GM19463 (cell line): ENCODE measurements around the gene MAN2B2.
A peak's percentile ranks its signal among the peaks of the same experiment; 100 is the strongest.

Experiments used
- ATAC-seq: cut with Tn5 transposase; IDR thresholded peaks from one replicate; pipeline ENCODE4 v1.9.1; 2021; ENCODE audit warnings: mild to moderate bottlenecking, moderate library complexity; ENCODE audit not compliant: unreplicated experiment

The MAN2B2 gene

DNA sequence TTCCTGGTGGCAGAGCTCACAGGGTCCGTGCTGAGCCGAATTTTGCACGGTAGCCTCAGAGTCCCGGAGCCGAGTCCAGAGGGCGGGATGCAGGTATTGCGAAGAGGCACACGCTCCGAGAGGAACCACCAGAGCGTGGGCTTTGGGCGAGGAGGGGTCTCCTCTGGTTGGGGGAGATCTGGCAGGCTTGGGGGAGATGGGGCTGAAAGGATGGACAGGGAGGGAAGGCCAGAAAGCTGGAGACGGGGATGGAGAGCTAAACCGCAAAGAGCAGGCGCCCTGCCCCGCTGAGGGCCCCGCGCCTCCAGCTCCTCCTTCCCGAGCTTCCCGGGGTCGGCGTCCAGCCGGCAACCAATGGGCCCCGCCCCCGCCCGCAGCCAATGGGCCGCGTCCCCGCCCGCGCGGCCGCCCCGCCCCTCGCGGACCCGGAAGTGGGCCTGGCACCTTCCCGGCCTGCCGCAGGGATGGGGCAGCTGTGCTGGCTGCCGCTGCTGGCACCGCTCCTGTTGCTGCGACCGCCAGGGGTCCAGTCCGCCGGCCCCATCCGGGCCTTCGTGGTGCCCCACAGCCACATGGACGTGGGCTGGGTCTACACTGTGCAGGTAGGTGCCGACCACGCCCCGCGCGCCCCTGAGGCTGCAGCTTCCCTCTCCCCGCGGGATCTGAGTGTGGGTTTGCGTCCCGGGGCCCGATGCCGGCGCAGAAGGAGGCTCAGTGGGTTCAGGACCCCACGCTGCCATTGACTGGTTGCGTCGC lies at the start of gene MAN2B2:
TSS of gene MAN2B2 (plus strand) at position 443 of the 756 bp plus-strand sequence. CDS start at position 465, 22 bp downstream.
- peak; percentile 98 for ATAC-seq

DNA sequence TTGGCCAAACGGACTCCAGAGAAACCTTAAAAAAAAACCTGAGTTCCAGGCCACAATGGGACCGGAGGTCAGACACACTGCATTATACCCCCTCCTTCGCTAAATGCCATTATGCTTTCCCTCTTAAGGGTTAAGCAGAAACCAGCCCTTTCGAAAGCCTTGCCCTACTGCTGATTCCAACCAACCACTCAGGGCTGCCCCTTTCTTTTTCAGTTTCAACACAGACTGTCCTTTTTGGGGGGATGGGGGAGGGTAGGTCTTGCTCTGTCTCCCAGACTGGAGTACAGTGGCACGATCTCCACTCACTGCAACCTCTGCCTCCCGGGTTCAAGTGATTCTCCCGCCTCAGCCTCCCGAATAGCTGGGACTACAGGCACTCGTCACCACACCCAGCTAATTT lies 49.5 kb upstream of the MAN2B2 start:
- no peak for ATAC-seq

DNA sequence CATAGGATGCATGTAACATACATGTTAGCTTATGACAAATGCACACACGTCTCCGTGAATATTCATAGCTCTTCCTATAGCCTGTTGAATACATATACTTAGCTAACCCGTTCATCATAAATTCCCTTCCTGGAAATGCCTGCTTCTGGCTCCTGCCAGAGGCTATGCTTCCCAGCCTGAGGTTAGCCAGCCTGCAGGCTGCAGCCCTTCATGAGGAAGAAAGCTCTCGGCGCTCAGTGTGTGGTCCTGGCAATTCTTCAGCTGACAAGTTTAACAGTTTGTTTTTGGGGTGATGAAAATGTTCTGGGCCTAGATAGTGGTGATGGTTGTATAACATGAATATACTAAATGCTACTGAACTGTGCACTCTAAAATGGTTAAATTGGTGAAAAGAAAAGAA lies 48.8 kb upstream of the MAN2B2 start:
- no peak for ATAC-seq

- no peak for ATAC-seq
These were observed 48.3 kb upstream of the MAN2B2 start for GRCh38 chr4:6526671-6527091.

- no peak for ATAC-seq
These were observed 47.7 kb upstream of the MAN2B2 start for GRCh38 chr4:6527259-6527658.

GRCh38 chr4:6527683-6528595 lies 47.0 kb upstream of the MAN2B2 start:
- ATAC-seq: no peak

DNA sequence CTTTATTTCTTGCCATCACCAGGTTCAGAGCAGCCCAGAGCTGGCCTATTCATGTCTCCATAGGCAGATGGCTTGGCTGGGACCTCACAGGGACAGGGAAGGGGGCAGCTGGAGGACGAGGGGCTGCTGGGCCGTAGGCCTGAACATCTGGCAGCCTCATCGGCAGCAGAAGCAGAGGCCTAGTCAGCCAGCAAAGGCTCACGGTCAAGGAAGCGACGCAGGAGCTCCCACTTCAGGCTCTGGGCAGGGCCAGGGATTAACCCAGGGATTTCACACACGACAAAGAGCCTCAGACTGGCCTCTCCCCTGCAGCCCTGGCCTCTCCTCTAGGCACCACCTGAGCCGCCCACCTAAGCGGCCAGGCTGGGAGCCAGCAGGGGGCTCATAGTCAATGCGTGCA lies 46.0 kb upstream of the MAN2B2 start:
- no peak for ATAC-seq

DNA sequence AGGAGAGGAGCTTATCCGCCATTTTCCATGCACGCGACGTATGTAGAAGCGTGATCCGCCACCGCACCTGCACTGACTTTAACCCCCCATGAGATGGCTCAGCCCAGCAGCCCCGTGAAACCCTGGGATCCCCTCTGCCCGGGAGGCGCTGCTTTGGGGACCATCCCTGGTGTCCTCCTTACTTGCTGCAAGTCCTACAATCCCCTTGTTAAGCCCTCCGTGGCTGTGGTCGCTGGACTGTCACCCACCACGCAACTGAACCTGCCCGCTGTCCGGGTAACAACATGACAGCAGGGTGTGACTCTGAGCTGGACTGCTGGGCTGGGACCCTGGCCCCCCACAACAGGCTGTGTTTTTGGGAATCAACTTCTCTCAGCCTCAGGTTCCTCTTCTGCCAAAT lies 44.7 kb upstream of the MAN2B2 start:
- ATAC-seq: no peak

DNA sequence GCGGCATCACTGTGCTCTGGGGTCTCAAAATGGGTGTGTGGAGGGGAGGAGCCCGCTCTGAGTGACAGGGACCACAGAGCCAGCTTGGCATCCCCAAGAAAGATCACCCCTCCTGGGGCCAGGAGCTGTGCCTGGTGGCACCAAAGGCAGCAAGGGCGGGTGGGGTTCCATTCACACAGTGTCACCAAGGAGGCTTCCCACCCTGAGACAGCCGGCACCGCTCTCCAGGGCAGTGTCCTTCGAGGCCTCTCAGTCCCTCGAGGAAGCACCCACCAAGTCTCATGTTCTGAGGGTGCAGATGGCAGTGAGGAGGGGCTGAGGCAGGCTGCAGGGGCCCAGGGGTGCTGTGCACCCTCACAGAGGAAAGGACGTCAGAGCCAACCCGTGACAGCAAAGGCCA lies 44.0 kb upstream of the MAN2B2 start:
- ATAC-seq: no peak

- no peak for ATAC-seq
These were observed 42.9 kb upstream of the MAN2B2 start for GRCh38 chr4:6532102-6532501.

GRCh38 chr4:6532658-6533057 lies 42.3 kb upstream of the MAN2B2 start:
- ATAC-seq: no peak

DNA sequence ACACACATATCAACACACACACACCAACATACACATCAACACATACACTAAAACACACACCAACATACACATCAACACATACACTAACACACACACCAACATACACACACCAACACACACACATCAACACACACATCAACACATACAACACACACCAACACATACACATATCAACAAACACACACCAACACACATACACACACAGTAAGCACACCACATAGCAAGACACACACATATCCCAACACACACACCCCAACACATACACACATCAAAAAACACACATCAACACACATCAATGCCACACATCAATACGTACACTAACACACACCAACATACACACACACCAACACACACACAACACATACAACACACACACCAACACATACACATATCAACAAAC lies 40.9 kb upstream of the MAN2B2 start:
- ATAC-seq: no peak

- ATAC-seq: no peak
These were observed 40.2 kb upstream of the MAN2B2 start for GRCh38 chr4:6534618-6535328.

DNA sequence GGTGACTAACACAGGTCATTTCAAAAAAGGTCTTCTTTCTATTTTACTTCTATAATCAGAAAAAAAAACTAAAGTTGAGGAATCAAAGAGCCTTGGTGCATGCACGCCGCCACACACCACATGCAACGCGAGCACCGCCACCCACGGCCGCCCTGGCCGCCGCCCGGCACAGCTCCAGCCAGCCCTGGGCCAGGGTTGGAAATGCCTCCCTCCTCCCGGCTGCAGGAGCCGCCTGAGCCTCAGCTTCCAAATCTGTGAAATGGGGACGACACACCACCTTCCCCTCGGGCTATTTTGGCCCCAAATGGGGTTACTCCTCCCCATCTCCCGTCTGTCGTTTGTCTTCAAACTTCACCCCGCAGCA lies 39.7 kb upstream of the MAN2B2 start:
- ATAC-seq: no peak

GRCh38 chr4:6535706-6536105 lies 39.3 kb upstream of the MAN2B2 start:
- no peak for ATAC-seq

DNA sequence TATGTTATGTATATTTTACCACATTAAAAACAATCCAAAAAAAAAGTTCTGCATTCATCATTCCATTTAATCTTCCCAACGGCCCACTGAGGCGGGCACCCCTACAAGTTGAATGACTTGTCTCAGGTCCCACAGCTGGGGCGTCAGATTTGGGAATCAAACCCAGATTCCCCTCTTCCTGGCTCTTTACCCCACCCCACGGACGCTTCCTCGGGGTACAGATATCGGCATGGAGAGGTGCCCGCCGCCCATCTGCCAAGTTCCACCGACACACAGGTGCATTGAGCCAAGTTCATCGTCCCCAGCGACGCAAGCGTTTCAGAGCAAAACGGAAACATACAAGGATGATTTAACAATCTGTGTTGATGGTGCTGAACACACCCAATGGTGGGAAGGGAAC lies 36.9 kb upstream of the MAN2B2 start:
- no peak for ATAC-seq

DNA sequence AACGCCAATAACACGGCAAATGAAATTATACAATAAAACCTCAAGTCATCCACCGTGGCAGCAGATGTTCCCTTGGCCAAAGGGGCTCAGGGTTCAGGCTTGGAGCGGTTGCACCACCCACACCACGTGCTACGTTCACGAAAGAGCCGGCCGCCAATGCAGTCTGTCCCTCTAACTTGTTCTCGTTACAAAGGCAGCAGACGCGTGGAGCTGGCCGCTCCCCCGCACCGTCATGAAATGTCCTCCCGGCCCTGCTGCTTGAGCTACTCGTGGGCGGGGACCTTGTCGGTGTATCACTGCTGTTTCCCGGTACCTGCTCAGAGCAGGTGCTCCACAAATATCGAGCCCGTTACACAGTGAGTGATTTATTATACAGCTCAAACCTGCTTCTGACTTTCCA lies 36.4 kb upstream of the MAN2B2 start:
- no peak for ATAC-seq

GRCh38 chr4:6539009-6539764 lies 35.8 kb upstream of the MAN2B2 start:
- no peak for ATAC-seq

DNA sequence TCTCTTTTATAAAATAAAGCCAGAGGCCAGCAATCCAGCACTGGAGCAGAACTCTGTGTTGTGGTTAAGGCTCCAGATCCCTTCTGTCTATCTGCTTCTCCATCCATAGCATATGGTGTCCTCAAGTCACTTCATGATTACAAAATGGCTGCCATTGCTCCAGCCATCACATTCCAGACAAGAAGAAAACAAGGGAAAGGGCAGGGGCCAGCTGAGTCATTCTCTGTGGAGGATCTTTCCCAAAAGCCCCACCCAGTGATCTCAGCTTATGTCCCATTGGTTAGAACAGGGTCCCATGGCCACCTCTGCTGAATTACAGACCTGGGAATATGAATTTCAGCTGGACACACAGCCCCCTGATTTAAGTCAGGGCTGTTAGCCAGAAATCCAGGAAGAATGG lies 34.1 kb upstream of the MAN2B2 start:
- no peak for ATAC-seq

DNA sequence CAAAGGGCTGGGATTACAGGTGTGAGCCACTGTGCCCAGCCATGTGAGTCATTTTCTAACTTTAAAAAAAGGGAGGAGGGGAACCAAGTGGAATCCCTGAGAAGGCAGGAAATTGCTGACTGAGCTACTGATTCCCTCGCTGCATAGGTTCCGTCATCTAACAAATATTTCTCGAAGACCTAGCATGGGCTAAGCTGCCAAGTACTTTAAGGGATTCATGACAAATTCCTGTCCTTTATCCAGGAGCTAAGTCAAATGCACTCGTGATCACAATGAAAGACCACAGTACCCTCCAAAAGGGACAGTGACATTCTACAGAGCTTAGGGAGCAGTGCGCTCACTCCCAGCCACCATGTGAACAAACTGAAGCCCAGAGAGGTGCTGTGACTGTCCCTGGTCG lies 33.2 kb upstream of the MAN2B2 start:
- no peak for ATAC-seq

DNA sequence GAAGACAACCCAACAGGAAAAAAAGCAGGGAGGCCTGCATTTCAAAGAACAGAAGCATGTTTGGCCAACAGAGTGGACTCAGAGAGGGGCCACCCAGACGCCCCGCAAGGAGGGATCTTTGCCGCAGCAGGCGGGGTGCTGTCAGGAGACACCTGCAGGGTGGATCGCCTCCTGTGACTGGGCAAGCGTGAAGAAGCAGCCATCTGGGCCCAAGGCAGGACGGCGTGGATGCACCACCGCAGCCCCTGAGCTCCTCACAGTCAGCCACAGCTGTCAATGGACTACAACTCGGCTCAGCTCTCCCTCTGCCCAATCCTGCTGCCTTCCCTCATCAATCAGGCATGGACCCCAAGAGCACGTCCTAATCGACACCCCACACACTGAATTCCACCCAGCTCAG lies 32.0 kb upstream of the MAN2B2 start:
- ATAC-seq: no peak
